HepG2 (cell line): Measurements from ENCODE around the gene PLS1. TPM values are rescaled to one million over a fixed set of nuclear protein-coding genes. Genes with fewer than 3 reads are reported as not detected.

Experiments
- ATAC-seq: fragments of 200-7000 bp; cut with Tn5 transposase; 3 replicates; pipeline ENCODE4 v1.9.1; 2020; ENCODE audit warnings: mild to moderate bottlenecking, moderate library complexity
- BruUV-seq: library from RNA; stranded (reverse); fragments of 400-500 nt; replicated peaks from 2 replicates; lab custom pipeline; 2021; lab: Mats Ljungman, UMichigan
- CTCF ChIA-PET: fragments of 300-600 bp; formaldehyde crosslinking; extraction: SDS; loops from one replicate; lab custom pipeline; 2021; ENCODE audit warnings: low total read pairs, inconsistent platforms, low intra/inter-chr PET ratio; lab: Yijun Ruan, JAX
- POLR2A ChIA-PET: fragments of 350-600 bp; sonication (Branson Sonifier 250); formaldehyde crosslinking; loops from one replicate; lab custom pipeline; 2020; ENCODE audit warnings: antibody characterized with exemption, inconsistent platforms; lab: Yijun Ruan, JAX
- DNase-seq: peaks from one replicate; pipeline ENCODE4 v3.0.0-alpha.2; 2015; ENCODE audit warnings: low spot score
- FAIRE-seq: peaks from 3 replicates; lab custom pipeline; 2011; peaks lifted over from hg19 to GRCh38; lab: Jason Lieb, UNC
- H2AFZ ChIP-seq: one replicate; pipeline ENCODE4 v1.6.1; 2011; ENCODE audit warnings: low read length, inconsistent platforms
- H3K27ac ChIP-seq: fragments of 300-600 bp; 3 replicates; pipeline ENCODE4 v1.8.0; 2011; ENCODE audit warnings: mixed run types, mild to moderate bottlenecking, mixed read lengths, low read length, inconsistent platforms; ENCODE audit not compliant: insufficient read depth; ENCODE audit errors: extremely low read length
- H3K27me3 ChIP-seq, 2 experiments: fragments of 200-600 bp in 1 of 2; 2 replicates in 1 of 2; 3 replicates in 1 of 2; pipeline versions ENCODE4 v1.6.0 to v1.8.0; 2011; ENCODE audit warnings: low read length in 2 of 2, mild to moderate bottlenecking in 2 of 2, moderate library complexity in 2 of 2, inconsistent platforms in 1 of 2; ENCODE audit not compliant: insufficient read depth in 2 of 2, control insufficient read depth in 1 of 2
- H3K36me3 ChIP-seq, 2 experiments: fragments of 200-600 bp in 1 of 2; replicated peaks in 1 of 2; 2 replicates in 1 of 2; 3 replicates in 1 of 2; pipeline versions ENCODE4 v1.5.1 to v1.8.0; 2011; ENCODE audit warnings: low read length in 2 of 2, inconsistent platforms in 1 of 2; ENCODE audit not compliant: insufficient read depth in 2 of 2, control insufficient read depth in 1 of 2
- H3K4me1 ChIP-seq: 2 replicates; pipeline ENCODE4 v1.5.1; 2012; ENCODE audit warnings: low read length, inconsistent platforms; ENCODE audit not compliant: insufficient read depth
- H3K4me2 ChIP-seq: 2 replicates; pipeline ENCODE4 v1.6.0; 2011; ENCODE audit warnings: low read depth, low read length, inconsistent platforms
- H3K4me3 ChIP-seq, 3 experiments: fragments of 200-600 bp in 1 of 3; sonication (generic), shearing (Covaris generic) in 1 of 3; replicated peaks in 1 of 3; 2 replicates each; pipeline ENCODE4 v1.5.1; 2011 to 2016; ENCODE audit warnings: low read length in 3 of 3, inconsistent platforms in 2 of 3, low read depth in 2 of 3, mild to moderate bottlenecking in 2 of 3, control low read depth in 1 of 3, mixed read lengths in 1 of 3; ENCODE audit not compliant: insufficient read depth in 1 of 3
- H3K79me2 ChIP-seq: one replicate; pipeline ENCODE4 v1.6.1; 2011; ENCODE audit warnings: low read length, inconsistent platforms; ENCODE audit not compliant: insufficient read depth
- H3K9ac ChIP-seq: 2 replicates; pipeline ENCODE4 v1.6.0; 2011; ENCODE audit warnings: mild to moderate bottlenecking, low read depth, low read length, inconsistent platforms; ENCODE audit not compliant: insufficient read depth
- H3K9me3 ChIP-seq: 2 replicates; pipeline ENCODE4 v1.5.1; 2012; ENCODE audit warnings: mild to moderate bottlenecking, low read length
- H4K20me1 ChIP-seq: 2 replicates; pipeline ENCODE4 v1.6.0; 2011; ENCODE audit warnings: inconsistent platforms, mild to moderate bottlenecking, low read length, moderate library complexity; ENCODE audit not compliant: insufficient read depth
- AGO1 ChIP-seq: fragments of 200-400 bp; formaldehyde crosslinking; IDR thresholded peaks from 2 replicates; pipeline ENCODE4 v1.6.1; 2017; ENCODE audit warnings: mild to moderate bottlenecking, low read depth, low read length, moderate library complexity; ENCODE audit not compliant: poor library complexity, severe bottlenecking
- ATRX ChIP-seq: sonication (generic); formaldehyde crosslinking; IDR thresholded peaks from 2 replicates; pipeline ENCODE4 v1.4.0; 2020; ENCODE audit warnings: missing genetic modification reagents, borderline replicate concordance
- EEA1 ChIP-seq: sonication (generic); formaldehyde crosslinking; IDR thresholded peaks from 2 replicates; pipeline ENCODE4 v1.5.1; 2020; ENCODE audit warnings: mild to moderate bottlenecking, missing genetic modification reagents, borderline replicate concordance
- FOXK2 ChIP-seq: fragments of 450-650 bp; IDR thresholded peaks from 2 replicates; pipeline ENCODE4 v1.6.1; 2016
- GABPB1 ChIP-seq: IDR thresholded peaks from 2 replicates; pipeline ENCODE4 v1.6.1; 2016; ENCODE audit warnings: mild to moderate bottlenecking, missing genetic modification reagents, moderate library complexity, missing compliant biosample characterization
- MYC ChIP-seq: sonication (generic); formaldehyde crosslinking; IDR thresholded peaks from 2 replicates; pipeline ENCODE4 v1.9.0; 2021; ENCODE audit warnings: missing genetic modification reagents, borderline replicate concordance
- TSC22D2 ChIP-seq: sonication (generic); formaldehyde crosslinking; IDR thresholded peaks from 2 replicates; pipeline ENCODE4 v1.5.1; 2020; ENCODE audit warnings: missing genetic modification reagents, mild to moderate bottlenecking, borderline replicate concordance
- ZNF10 ChIP-seq: sonication (generic); formaldehyde crosslinking; IDR thresholded peaks from 2 replicates; pipeline ENCODE4 v1.4.0; 2020; ENCODE audit warnings: mild to moderate bottlenecking, low read depth, missing genetic modification reagents, borderline replicate concordance
- ZNF546 ChIP-seq: sonication (generic); formaldehyde crosslinking; conservative IDR thresholded peaks from 2 replicates; pipeline ENCODE4 v1.8.1; 2023; ENCODE audit warnings: mild to moderate bottlenecking, missing genetic modification reagents
- ZNF562 ChIP-seq: sonication (generic); formaldehyde crosslinking; IDR thresholded peaks from 2 replicates; pipeline ENCODE4 v1.8.0; 2022; ENCODE audit warnings: missing genetic modification reagents, borderline replicate concordance
- ZNF605 ChIP-seq: sonication (generic); formaldehyde crosslinking; IDR thresholded peaks from 2 replicates; pipeline ENCODE4 v1.8.0; 2022; ENCODE audit warnings: mild to moderate bottlenecking, missing genetic modification reagents
- ZNF780A ChIP-seq: sonication (generic); formaldehyde crosslinking; IDR thresholded peaks from 2 replicates; pipeline ENCODE4 v1.8.0; 2022; ENCODE audit warnings: mild to moderate bottlenecking, missing genetic modification reagents, moderate library complexity
- ZSCAN22 ChIP-seq: sonication (generic); formaldehyde crosslinking; IDR thresholded peaks from 2 replicates; pipeline ENCODE4 v1.4.0; 2020; ENCODE audit warnings: mild to moderate bottlenecking, missing genetic modification reagents
- WGBS: methylation state at CpG from one replicate; pipeline ENCODE4 v1.1.6; 2017; ENCODE audit warnings: low lambda C conversion rate; 5-methylcytosine and 5-hydroxymethylcytosine counted together
- in situ Hi-C: cut with HindIII; loops from 2 replicates; pipeline ENCODE4 v1.10.0; 2017; ENCODE audit warnings: low pct_unique_long_range_greater_than_20kb; ENCODE audit not compliant: extremely low pct_ligation_motif_present
- intact Hi-C: fragments of 100-400 bp; cut with micrococcal nuclease; formaldehyde crosslinking; loops from one replicate; pipeline ENCODE4 v1.10.0; 2022; ENCODE audit not compliant: unreplicated experiment
- polyA plus RNA-seq, 8 experiments: library from polyadenylated mRNA; depleted of rRNA in 3 of 8; stranded (reverse) in 7 of 8; unstranded in 1 of 8; fragments of >200 nt; fragmentation: Illumina TruSeq in 4 of 8; extraction: Trizol in 4 of 8; gene quantifications; 2 replicates each; pipeline versions ENCODE4 v1.2.1 to v1.2.3, GENCODE V29; 2011 to 2016; ENCODE audit warnings: low read depth in 4 of 8, missing spikeins in 1 of 8, mixed read lengths in 1 of 8; ENCODE audit not compliant: insufficient read depth in 1 of 8
- total RNA-seq, 5 experiments: library from RNA; depleted of rRNA; stranded (reverse); fragments of >200 nt; fragmentation: Illumina TruSeq; extraction: Trizol; gene quantifications; 2 replicates each; pipeline ENCODE4 v1.2.3, GENCODE V29; 2016; ENCODE audit warnings: low read depth in 1 of 5
- TF ChIP-seq, protein P1 (sequence below): IDR thresholded peaks from 2 replicates; pipeline ENCODE4 v1.6.1; 2016; ENCODE audit warnings: low read depth, borderline replicate concordance
- TF ChIP-seq, protein P2 (sequence below): sonication (generic); formaldehyde crosslinking; IDR thresholded peaks from 2 replicates; pipeline ENCODE4 v1.8.1; 2022; ENCODE audit warnings: low read depth, mild to moderate bottlenecking, missing genetic modification reagents

Gene PLS1
- total and polyA plus RNA-seq, 2 of the 13 experiments (the other 11 are each of a cell fraction or from before 2014, with no cell fraction given): 11.2 to 21.1 TPM

DNA sequence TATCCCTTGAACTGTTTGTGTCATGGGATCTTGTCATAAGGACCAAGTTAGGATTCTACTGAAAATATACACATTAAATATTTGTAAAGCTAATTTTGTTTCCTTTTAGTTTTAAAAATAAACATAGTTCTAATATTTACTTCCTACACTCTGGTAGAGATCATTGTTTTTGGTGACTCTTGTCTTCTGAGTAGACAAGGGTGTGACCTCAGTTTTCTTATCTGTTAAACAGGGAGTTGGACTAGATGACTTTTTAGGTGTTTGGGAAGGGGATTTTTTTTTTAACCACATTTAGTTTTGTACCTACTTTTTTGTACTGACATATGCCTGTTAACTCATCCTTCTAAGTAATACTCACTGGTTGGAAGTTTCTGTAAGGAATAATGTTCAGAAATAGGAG is 30.8 kb downstream of the PLS1 start:
- BruUV-seq: no TSS peak
- no peak for DNase-seq
- ATAC-seq: no peak
- Histone ChIP-seq H3K27ac (no peak overlapping the region), H4K20me1 (no peaks in the 10 kb centered on the region), H3K4me3 (no peak overlapping the region), H3K4me2 (no peak overlapping the region), H3K79me2 (no peaks in the 10 kb centered on the region), H3K4me1 (peaks cover 9% of the 10 kb centered on the region), H3K36me3 (no peaks in the 10 kb centered on the region), H2AFZ (no peak overlapping the region), H3K27me3 (no peaks in the 10 kb centered on the region), H3K9ac (no peak overlapping the region), H3K9me3 (no peaks in the 10 kb centered on the region)
- in situ Hi-C loops: no loop called here
- CTCF ChIA-PET: no interaction called here
- FAIRE-seq: no peak
- intact Hi-C loops: no loop called here
- TF ChIP-seq ZNF10 (CRISPR knock-in tag) (no peak), ZNF546 (CRISPR knock-in tag) (no peak), GABPB1 (CRISPR knock-in tag) (no peak), EEA1 (CRISPR knock-in tag) (no peak), ZNF605 (CRISPR knock-in tag) (no peak), ZSCAN22 (CRISPR knock-in tag) (no peak), MYC (no peak), ZNF780A (CRISPR knock-in tag) (no peak)
- POLR2A ChIA-PET: no interaction called here

DNA sequence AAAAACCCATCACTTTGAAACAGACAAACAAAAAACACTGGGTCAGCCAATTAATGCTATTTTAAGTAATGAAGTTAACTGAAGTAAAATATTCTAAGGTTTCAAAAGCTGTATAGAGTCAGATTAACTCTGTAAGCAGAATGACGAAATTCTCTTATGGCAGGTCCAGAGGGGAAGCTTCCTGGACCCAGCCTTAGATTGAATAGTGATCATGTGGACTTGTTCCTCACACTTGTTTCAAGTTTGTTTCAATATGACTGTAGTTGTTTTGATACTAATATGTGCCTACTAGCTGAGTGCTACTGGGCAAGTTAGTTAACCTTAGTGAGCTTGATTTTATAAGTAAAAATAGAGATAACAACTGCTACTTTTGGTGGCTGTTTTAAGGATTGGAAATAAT is 32.6 kb downstream of the PLS1 start:
- CTCF ChIA-PET: no interaction called here
- no peak for TF ChIP-seq ATRX (CRISPR knock-in tag)
- TF ChIP-seq ZNF562: no peak
- no peak for TF ChIP-seq TSC22D2 (CRISPR knock-in tag)
- TF ChIP-seq, protein P1, sequence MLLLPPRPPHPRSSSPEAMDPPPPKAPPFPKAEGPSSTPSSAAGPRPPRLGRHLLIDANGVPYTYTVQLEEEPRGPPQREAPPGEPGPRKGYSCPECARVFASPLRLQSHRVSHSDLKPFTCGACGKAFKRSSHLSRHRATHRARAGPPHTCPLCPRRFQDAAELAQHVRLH (CRISPR knock-in tag): no peak
- TF ChIP-seq, protein P2, sequence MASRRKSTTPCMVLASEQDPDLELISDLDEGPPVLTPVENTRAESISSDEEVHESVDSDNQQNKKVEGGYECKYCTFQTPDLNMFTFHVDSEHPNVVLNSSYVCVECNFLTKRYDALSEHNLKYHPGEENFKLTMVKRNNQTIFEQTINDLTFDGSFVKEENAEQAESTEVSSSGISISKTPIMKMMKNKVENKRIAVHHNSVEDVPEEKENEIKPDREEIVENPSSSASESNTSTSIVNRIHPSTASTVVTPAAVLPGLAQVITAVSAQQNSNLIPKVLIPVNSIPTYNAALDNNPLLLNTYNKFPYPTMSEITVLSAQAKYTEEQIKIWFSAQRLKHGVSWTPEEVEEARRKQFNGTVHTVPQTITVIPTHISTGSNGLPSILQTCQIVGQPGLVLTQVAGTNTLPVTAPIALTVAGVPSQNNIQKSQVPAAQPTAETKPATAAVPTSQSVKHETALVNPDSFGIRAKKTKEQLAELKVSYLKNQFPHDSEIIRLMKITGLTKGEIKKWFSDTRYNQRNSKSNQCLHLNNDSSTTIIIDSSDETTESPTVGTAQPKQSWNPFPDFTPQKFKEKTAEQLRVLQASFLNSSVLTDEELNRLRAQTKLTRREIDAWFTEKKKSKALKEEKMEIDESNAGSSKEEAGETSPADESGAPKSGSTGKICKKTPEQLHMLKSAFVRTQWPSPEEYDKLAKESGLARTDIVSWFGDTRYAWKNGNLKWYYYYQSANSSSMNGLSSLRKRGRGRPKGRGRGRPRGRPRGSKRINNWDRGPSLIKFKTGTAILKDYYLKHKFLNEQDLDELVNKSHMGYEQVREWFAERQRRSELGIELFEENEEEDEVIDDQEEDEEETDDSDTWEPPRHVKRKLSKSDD (CRISPR knock-in tag): no peak
- no peak for TF ChIP-seq FOXK2
- TF ChIP-seq AGO1: no peak

More for the DNA sequence above, 32.6 kb downstream of the PLS1 start:
- intact Hi-C loops: no loop called here
- H2AFZ ChIP-seq: no peak overlapping the region
- no peaks in the 10 kb centered on the region for H3K27me3 ChIP-seq
- H3K27ac ChIP-seq: no peak overlapping the region
- no peaks in the 10 kb centered on the region for H3K36me3 ChIP-seq
- no peak for DNase-seq
- FAIRE-seq: no peak
- no peak overlapping the region for H3K4me3 ChIP-seq
- no peaks in the 10 kb centered on the region for H4K20me1 ChIP-seq
- H3K79me2 ChIP-seq: no peaks in the 10 kb centered on the region
- H3K4me2 ChIP-seq: no peak overlapping the region
- ATAC-seq: no peak
- no TSS peak for BruUV-seq
- POLR2A ChIA-PET: no interaction called here
- peaks cover 9% of the 10 kb centered on the region for H3K4me1 ChIP-seq
- in situ Hi-C loops: no loop called here
- no peak overlapping the region for H3K9ac ChIP-seq
- H3K9me3 ChIP-seq: no peaks in the 10 kb centered on the region
- 100% methylated on average over 1 of the region's 1 CpG for WGBS
